GM18867 (cell line): ENCODE data around the gene LYZL2.
"Not testable (repeated sequence)": the region's sequence is repeated elsewhere in the genome, so short reads cannot be mapped to it uniquely, and the experiment has no call there.

Experiments used
- ATAC-seq: cut with Tn5 transposase; IDR thresholded peaks from one replicate; pipeline ENCODE4 v1.9.1; 2021; ENCODE audit warnings: mild to moderate bottlenecking, moderate library complexity; ENCODE audit not compliant: unreplicated experiment

The LYZL2 gene

DNA sequence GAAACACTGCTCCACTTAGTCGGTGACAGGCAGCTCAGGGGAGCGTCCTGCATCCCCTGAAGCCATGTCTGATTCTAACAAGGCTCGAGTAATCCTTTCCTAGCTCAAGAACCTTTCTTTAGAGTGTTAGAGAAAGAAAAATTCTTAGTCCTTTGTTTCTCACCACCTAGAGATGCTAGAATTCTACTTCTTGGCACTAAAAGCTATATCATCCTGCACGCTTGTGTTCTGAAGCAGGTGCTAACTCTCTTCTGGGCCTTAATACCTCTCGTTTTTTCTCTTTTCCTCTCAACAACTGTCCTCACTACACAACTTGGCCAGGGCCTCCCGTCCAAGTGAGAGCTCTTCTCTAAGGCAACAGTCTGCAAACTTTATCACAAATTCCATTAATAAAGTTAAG, at the start of gene LYZL2:
Gene LYZL2, minus strand, starts transcription at position 101 of the 400 bp plus-strand sequence. CDS start 2,838 bp downstream, outside the sequence.
- ATAC-seq, result no peak

DNA sequence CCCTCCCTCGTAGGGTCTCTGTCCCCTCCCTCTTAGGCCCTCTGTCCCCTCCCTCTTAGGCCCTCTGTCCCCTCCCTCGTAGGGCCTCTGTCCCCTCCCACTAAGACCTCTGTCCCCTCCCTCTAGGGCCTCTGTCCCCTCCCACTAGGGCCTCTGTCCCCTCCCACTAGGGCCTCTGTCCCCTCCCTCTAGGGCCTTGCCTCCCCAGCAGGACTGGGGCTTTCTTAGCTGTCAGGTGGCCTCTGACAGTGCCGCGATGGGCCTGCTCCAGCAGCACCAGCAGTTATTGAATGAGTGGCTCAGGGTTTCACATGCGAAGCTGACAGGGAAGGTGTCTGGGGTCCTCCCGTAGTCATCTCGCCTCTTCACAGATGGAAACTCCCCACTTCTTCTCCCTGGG, 48.1 kb upstream of the LYZL2 start:
- ATAC-seq, result not testable (repeated sequence)

DNA sequence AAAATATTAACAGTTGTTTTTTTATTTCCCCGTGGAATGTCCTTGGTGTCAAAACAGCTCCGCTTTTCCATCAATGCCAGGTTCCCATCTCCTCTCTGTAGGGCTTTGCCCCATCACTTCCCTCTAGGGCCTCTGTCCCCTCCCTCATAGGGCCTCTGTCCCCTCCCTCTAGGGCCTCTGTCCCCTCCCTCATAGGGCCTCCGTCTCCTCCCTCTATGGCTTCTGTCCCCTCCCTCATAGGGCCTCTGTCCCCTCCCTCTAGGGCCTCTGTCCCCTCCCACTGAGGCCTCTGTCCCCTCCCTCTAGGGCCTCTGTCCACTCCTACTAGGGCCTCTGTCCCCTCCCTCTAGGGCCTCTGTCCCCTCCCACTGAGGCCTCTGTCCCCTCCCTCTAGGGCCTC, 47.6 kb upstream of the LYZL2 start:
- not testable (repeated sequence) for ATAC-seq

DNA sequence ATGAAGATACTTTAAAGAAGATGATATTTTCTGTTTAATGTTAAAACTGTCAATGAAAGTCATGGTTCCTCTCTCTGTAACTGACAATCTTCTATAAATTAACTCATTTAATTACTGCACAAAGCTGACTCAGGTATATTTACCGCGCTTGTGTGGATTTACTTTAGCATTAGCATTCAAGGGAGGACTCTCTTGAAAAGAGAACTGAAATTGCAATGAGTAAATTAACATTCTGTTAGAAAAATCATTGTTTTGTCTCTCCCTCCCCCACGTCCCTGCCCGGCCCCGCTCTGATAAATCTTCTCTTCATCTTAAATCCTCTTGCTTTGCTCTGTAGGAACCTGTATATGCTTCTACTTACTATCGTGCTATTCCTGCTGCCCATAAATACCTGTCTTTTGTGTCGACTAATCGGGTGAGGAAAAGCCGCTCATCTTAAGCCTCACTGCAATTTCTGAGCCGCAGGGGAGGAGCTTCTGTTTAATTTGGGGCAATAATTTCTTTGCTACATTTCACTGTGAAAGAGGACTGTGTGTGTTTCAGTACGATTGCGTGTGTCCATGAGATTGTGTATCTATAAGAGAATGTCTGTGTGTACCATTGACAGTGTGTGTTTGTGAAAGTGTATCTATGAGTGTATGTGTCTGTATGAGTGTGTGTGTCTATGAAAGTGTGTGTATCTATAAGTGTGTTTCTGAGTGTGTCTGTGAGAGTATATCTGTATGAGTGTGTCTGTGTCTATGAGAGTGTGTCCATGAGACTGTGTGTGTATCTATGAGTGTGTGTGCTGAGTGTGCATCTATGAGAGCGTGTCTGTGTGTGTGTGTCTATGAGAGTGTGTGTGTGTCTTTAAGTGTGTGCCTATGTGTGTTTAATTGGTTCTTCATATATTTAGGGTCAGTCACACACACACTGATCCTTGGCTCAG, 46.5 kb upstream of the LYZL2 start:
- no peak for ATAC-seq

DNA sequence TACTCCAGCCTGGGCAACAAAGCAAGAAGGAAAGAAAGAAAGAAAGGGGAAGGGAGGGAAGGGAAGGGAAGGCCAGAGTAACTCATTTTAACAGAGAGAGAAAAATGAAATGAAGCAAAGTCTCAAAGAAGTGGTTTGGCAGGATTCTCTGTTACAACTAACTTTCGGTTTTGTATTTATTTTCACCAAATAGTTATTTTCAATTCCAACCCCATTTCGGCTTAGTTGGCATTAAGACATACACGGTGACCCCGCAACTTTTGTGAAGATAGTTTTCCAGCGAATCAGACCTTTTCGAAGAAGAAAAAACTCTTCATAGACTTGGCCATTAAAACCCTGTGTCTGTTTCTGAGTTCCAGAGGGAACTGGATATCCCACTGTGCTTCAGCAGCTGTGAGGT, 45.2 kb upstream of the LYZL2 start:
- ATAC-seq, result no peak

DNA sequence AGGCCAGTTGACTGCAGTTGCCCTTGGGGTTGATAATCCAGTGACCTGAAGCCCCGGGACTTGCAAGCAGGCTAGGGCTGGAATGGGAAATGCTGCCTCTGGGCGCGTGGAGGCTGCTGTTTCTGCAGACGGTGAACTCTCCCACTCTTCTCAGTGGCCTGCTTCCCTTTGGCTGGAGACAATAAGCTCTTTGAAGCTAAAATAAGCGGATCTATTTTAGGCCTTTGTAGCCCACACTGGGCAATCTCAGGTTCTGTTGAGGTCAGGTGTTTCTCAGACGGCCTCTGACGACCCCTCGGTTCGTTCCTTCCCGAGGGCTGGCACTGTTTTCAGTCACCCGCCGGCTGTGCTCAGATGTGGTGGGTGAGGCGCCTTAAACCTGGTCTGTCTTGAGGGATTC, 43.7 kb upstream of the LYZL2 start:
- not testable (repeated sequence) for ATAC-seq

DNA sequence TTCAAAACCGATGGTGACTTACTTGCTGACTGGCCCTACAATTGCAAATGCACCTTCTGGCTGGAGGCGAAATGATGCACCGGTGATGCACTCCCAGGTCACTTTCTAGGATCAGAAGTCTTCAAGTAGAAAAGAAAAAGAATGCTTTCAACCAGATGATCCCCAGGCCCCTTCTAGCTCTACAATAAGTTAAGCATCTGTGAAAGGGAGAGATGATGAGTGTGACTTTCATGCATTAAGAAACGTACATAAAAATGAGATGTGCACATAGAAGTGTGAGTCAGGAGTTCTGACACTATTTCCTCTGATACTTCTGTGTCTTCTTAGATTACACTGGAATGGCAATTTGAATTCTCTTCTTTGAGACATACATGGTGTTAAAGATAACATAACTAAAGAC, 42.8 kb upstream of the LYZL2 start:
- not testable (repeated sequence) for ATAC-seq

DNA sequence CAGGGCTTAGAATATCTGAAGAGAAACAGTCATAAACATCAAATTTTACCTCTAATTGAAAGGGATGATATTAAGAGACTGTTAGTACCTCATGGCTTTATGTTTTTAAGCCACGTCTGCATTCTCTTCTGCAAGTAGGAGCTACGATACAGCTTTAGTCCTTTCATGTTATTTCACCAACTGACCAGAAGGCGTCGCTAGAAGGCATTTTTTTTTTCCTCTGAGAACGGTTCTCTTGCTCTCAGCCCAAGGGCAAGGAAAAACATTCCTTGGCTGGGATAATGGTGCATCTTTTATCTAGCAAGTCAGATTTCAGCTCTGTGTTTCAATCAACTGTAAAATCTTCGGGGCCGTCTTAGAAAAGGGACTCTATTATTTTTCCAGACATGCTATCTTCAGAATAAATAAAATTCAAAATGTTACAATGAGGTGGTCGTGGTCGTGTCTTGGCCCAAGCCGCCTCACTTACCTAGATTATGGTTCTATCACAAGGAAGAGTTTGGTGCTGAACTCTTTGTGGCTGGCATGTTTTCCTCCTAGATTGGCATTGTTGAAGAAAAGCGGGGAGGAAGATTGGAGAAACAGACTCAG, 41.6 kb upstream of the LYZL2 start:
- peak; percentile 55 for ATAC-seq

DNA sequence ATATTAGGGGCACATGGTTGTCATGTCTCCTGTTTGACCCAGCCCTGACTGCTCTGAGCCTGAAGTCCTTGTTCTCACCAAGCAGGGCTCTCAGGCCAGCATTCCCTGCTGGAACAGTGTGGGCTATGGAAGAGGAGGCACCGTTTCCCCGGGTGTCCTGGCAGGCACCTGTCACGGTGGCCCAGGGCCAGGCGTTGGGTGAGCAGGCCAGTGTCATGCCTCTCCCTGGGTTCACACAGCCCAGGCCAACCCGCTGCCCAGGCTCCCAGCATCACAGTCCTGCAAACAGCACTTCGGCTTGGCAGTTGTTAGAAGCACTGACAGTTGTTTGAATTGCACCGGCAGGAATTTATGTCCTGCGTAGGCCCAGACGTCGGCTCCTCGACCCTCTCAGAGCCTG, 38.4 kb upstream of the LYZL2 start:
- ATAC-seq, result not testable (repeated sequence)

DNA sequence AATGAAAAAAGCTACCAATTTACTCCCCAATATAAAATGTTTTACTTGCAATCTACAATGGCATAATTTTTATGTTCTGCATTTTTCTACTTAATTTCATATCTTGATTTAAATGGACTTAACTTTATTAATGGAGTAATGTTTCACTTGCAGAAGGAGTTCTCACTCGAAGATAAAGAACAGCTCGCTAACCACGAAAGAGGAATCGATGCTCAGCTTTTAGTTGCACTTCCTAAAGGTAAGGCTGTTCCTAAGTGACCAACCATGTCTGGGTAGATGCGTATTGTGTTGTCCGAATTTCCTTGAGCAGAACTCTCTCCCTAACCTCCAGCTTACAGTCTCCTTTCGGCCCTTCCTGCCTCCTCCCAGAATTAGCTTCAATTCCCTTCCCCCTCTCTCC, 33.9 kb upstream of the LYZL2 start:
- ATAC-seq, result peak; percentile 97

DNA sequence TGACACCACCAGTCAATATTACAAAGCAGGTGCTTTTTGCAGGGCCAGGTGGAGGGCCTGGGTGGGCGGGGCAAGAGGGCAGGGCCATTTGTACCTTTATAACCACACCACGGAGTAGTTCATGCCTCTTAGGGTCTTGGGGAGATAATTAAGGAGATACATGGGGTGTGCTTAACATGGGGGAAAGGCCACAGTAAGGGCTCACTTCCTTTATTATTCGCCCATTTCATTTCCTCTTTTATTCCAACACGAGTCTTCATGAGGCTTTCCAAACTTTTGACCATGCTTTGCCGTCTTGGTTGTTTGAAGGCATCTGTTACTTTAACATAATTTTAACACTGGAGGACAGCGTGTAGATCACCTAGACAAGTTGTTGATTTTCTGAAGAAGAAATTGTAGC, 33.3 kb upstream of the LYZL2 start:
- peak; percentile 5 for ATAC-seq

DNA sequence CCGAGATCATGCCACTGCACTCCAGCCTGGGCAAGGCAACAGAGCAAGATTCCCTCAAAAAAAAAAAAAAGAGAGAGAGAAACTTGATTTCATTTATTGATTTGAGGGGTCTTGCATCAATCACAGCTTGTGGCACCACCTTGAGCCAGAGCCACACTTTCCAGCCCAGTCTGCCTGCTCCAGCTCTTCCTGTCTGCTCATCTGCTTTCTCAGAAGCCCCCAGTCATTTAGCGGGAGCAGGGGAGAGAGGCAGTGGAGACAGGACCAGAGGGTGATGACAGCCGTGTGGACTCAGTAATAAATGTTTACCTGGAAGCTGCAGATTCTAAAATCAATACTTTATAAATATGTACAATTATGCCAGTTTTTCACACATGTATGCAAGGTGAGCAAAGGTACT, 30.8 kb upstream of the LYZL2 start:
- ATAC-seq, result not testable (repeated sequence)

DNA sequence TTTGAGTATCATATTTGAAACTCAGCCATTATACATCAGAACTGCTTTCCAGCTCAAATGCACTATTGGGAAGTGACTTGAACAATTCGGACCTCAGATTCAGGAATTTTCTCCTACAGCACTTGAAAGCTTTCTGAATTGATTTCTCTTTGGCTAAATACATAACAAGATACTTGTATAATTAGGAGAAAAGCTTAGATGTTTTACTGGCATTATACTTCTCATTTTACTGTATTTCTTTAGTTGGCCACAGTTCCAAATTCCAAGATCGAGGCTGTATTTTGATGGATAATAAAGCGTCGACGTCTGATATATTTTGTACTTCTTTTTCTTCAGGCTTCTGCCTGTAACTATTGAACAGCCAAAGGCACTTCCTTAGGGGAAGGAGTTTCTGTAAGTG, 26.7 kb upstream of the LYZL2 start:
- ATAC-seq, result no peak

DNA sequence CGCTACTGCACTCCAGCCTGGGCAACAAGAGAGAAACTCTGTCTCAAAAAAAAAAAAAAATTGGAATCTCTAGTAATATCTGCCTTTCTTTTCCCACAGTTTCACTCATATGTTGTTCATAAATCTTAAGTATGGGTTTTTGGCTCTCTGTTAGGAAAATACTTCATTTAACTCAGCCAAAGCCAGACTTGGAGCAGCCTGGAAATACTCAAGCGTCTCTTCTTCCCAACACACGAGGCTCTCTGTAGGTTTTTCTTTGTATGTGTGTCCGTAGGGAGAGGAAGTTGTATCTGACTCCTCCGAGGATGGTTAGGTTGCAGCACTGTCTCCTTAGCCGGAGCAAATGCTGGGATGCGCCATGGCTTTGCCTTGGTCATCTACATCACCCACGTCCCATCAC, 25.4 kb upstream of the LYZL2 start:
- not testable (repeated sequence) for ATAC-seq

DNA sequence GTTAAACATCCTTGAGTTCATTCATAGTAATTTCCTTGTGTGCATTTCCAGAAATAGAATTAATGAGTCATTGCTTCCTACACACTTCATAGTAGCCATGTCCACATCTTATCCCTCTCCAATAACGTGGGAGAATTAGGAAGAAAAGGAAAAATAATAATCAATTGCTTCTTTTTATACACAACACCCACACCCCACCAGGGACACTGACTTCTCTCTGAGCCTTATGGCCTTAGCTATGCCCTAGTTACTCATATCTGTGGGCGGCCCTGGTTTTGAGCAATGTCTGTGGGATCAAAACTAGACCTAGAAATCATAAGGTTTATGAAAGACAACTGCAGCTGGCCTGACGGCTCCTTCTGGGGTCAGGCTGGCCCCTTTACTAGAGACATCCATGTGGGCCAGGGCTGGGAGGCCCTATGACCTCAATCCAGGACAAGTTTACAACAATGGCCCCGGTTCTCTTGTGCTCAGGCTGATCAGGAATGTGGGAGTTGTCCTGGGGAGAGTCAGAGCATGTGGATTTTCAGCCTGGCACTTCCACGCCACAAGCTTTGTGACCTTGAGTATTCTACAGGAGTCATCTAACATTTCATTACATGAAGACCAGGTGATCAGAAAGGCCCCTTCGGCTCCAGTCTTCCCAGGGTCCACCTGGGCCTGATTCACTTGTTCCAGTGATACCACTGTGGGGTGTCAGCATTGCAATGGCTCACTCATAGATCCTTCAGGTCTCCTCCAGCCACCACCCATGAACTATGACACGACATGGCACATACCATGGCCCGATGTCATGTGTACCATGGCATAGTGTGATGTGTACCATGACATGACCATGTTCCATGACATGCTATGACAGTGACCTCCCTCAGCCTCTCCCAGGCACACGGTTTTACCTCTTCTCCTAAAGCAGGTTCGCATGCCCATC, 22.2 kb upstream of the LYZL2 start:
- not testable (repeated sequence) for ATAC-seq

DNA sequence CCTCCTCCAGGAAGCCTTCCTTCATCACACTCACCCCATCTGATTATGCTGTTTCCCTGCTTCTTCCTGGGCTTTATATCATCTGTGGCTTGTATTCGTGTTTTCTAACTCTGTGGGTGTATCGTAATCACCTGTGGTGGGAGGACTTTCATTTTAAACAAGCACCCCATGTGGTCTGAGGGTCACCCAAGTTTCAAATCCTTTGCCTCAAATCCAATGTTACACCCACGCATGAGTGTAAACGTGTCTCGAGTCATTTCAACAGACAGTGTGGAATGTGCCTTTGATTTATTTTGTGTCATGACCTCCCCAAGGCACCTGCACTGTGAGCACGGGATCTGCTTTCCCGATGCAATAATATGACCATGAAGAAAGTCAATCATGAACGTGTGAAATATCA, 17.5 kb upstream of the LYZL2 start:
- no peak for ATAC-seq

DNA sequence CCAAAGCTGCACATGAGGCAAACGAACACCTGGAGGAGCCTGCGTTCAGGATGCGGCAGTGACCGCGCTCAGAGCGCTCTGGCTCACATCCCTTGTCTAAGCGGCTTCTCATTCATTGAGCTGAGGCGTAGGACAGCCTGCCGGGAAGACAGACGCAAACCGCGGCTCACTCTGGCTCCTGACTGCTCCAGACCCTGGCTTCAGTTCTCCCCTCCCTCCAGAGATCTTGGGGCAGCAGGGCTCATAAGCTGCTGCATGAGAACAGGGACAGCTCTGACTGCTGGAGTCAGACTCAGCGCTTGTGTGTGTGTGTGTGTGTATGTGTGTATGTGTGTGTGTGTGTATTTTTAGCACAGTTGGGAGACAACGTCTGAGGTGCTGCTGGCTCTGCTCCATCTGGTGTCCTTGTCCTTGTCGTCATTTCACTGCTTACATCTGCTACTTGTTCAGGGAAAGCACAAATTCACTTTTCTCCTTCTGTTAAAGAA, 15.8 kb upstream of the LYZL2 start:
- ATAC-seq, result no peak

DNA sequence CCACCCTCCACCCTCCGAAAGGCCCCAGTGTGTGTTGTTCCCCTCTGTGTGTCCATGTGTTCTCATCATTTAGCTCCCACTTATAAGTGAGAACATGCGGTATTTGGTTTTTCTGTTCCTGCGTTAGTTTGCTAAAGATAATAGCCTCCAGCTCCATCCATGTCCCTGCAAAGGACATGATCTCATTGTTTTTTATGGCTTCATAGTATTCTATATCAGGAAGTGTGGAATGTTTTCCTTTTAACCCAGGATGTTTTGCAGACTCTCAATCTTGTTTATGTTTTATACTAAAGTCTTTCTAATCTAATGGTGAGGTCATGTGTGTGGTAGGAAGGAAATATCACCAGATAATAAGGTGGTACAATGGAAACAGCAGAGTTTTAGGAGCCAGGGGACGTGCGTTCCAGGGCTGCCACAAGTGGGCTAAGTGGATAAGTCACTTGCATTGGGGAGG, 14.9 kb upstream of the LYZL2 start:
- ATAC-seq, result not testable (repeated sequence)

DNA sequence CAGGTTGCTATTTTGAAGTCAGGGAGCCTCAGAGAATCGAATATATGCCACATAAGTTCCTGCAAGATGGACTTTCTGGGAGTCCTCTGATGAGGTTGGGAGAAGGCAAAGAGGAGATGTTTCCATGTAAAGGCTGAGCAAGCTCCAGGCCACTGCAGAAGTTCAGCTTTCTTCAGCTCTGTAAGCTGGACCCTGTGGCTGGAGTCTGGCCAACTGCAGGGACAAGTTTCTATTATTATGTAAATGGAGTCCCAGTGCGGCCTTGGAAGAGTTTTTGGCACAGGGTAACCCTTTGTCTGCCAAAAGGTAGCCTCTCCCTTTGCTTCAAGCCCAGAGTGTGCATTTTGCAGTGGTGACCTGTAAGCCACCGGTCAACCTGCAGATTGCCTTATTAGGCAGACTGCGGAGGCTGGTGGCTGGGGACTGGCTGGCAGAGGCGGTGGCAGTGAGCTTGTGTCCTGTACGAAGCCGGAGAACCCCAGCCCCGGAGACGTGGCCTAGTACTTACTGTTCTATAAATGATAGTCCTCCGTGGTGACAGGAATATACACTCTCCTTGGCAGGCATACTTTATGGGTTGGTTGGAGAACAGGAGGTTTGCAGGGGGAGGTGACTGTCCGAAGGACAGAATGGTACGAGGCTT, 14.1 kb upstream of the LYZL2 start:
- ATAC-seq, result not testable (repeated sequence)

DNA sequence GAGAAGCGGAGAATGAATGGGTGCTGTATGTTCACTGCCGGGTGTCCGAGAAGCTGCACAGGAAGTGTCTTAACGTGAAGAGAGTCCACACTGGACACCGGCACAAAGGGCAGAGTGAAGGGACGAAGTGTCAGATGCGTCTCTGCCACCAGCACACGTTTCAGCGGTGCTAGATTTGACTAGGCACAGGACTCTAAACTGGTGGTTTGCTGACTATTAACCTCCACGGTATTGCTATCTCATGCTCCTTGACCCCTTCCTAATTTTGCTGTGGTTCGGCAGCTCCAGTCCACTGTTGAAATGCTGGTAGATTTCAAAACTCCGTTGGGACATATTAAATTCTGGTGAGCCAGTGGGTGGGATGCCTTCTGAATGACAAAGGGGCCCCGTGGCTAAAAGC, 13.3 kb upstream of the LYZL2 start:
- ATAC-seq, result not testable (repeated sequence)
